ENCODE data around the gene BMAL2.

The BMAL2 gene

DNA sequence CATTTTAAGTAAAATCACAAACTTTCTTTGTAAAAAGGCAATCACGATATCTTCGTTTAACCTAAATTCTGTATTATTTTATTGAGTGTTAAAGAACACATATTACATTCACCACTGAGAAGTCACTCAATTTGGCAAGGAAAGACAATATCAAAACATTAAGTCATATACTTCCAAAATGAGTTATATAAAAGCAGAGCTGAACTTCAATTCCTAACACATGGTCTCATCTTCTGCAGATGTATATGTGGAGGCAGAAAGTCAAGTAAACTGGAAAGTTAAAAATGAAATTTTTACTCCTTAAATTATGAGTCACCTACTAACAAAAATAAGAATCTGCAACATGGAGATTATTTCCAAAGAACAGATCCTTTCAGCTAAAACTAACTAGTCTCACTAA, 28.7 kb downstream of the BMAL2 start:
- Histone ChIP-seq H3K27ac (no peak overlapping the region), H3K27me3 (ENCODE audit: insufficient read depth, low read depth, severe bottlenecking) (no peaks in the 10 kb centered on the region), H3K9me3 (ENCODE audit: severe bottlenecking) (no peaks in the 10 kb centered on the region), H3K36me3 (no peaks in the 10 kb centered on the region), H3K4me3 (ENCODE audit: low read depth, low read length) (no peak overlapping the region)
- no peak for DNase-seq
- TF ChIP-seq, protein P1, sequence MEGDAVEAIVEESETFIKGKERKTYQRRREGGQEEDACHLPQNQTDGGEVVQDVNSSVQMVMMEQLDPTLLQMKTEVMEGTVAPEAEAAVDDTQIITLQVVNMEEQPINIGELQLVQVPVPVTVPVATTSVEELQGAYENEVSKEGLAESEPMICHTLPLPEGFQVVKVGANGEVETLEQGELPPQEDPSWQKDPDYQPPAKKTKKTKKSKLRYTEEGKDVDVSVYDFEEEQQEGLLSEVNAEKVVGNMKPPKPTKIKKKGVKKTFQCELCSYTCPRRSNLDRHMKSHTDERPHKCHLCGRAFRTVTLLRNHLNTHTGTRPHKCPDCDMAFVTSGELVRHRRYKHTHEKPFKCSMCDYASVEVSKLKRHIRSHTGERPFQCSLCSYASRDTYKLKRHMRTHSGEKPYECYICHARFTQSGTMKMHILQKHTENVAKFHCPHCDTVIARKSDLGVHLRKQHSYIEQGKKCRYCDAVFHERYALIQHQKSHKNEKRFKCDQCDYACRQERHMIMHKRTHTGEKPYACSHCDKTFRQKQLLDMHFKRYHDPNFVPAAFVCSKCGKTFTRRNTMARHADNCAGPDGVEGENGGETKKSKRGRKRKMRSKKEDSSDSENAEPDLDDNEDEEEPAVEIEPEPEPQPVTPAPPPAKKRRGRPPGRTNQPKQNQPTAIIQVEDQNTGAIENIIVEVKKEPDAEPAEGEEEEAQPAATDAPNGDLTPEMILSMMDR (IDR thresholded peaks at IDR 0.05; ENCODE audit: low read depth, low read length): no peak

DNA sequence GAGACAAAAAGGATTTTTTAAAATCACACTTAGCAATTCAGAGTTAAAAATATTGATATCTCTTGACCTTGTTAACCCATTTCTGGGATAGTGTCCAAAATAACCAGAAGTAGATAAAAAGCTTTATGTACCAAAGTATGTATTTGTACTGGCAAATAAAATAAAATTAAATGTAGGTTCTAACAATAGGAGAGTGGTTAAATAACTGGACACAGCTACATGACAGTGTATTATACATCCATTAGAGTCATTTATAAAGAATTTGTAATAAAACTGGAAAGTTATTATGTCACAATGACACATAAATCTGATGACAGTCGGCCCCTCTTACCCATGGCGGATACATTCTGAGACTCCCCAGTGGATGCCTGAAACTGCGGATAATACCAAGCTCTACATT, 34.0 kb downstream of the BMAL2 start:
- Histone ChIP-seq H3K4me3 (ENCODE audit: low read depth, low read length) (no peak overlapping the region), H3K36me3 (peaks cover 8% of the 10 kb centered on the region), H3K9me3 (ENCODE audit: severe bottlenecking) (no peaks in the 10 kb centered on the region), H3K27me3 (ENCODE audit: insufficient read depth, low read depth, severe bottlenecking) (no peaks in the 10 kb centered on the region), H3K27ac (no peak overlapping the region)
- TF ChIP-seq, protein P1 (IDR thresholded peaks at IDR 0.05; ENCODE audit: low read depth, low read length): no peak
- no peak for DNase-seq

DNA sequence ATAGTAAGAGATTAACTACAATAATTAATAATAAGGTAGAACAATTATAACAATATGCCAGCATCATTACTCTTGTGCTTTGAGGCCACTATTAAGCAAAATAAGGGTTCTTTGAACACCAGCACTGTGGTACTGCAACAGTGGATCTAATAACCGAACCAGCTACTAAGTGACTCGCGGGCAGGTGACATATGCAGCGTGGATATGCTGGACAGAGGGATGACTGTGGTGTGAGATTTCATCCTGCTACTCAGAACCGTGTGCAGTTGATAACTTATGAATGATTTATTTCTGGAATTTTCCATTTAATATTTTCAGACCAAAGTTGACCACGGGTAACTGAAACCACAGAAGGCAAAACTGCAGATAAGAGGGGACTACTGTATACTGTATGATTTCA, 34.4 kb downstream of the BMAL2 start:
- no peak overlapping the region for H3K27ac ChIP-seq
- H3K9me3 ChIP-seq (ENCODE audit: severe bottlenecking): no peaks in the 10 kb centered on the region
- DNase-seq: no peak
- H3K4me3 ChIP-seq (ENCODE audit: low read depth, low read length): no peak overlapping the region
- H3K36me3 ChIP-seq: peaks cover 10% of the 10 kb centered on the region
- TF ChIP-seq, protein P1 (IDR thresholded peaks at IDR 0.05; ENCODE audit: low read depth, low read length): no peak
- no peaks in the 10 kb centered on the region for H3K27me3 ChIP-seq (ENCODE audit: insufficient read depth, low read depth, severe bottlenecking)

DNA sequence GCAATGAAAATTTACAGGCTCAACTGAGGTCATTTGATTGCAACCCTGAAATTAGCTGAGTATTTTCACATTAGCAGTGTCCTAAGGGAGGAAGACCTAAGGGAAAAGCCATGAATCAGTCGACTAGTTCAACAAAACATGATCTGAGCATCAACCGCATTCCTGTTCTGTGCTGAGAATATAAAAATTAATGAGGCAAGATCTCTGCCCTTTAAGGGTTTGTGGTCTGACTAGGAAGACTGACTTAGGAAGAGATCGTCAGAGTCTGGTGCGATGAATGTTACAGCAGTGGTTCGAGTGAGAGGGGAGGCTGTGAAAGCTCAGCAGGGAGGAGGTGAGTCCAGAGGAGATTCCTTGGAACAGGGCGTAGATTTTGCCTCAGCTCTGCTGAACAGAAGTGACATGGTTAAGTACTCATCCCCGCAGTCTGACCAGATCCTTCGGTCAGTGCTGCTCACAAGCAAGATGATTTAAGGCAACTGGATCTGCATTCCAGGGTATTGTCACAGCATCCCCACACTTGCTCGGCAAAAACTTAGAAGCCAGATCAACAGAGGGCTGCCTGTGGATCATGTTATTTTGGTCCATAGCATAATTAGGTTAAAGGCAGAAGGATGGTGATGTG, 49.6 kb downstream of the BMAL2 start:
- TF ChIP-seq, protein P1 (IDR thresholded peaks at IDR 0.05; ENCODE audit: low read depth, low read length): no peak
- Histone ChIP-seq H3K27ac (no peak overlapping the region), H3K9me3 (ENCODE audit: severe bottlenecking) (no peaks in the 10 kb centered on the region), H3K36me3 (no peaks in the 10 kb centered on the region), H3K27me3 (ENCODE audit: insufficient read depth, low read depth, severe bottlenecking) (no peaks in the 10 kb centered on the region), H3K4me3 (ENCODE audit: low read depth, low read length) (no peak overlapping the region)
- no peak for DNase-seq
